ENCODE measurements around the gene PLSCR5.

PLSCR5 gene

GRCh38 chr3:146566138-146566537 is 39.0 kb downstream of the PLSCR5 start:
- H3K79me2 ChIP-seq (ENCODE audit: low read length) = no peaks in the 10 kb centered on the region
- H3K27me3 ChIP-seq (ENCODE audit: low read depth, low read length) = no peaks in the 10 kb centered on the region
- no peak for TF ChIP-seq EZH2phosphoT487 (IDR thresholded peaks at IDR 0.05; ENCODE audit: low read depth)
- no peak for TF ChIP-seq CTCF (IDR thresholded peaks at IDR 0.05; ENCODE audit: low read depth, low read length)
- no peaks in the 10 kb centered on the region for H3K36me3 ChIP-seq (replicated peaks; ENCODE audit: low read depth, low read length)
- no peak overlapping the region for H3K4me2 ChIP-seq (ENCODE audit: low read length)
- H3K4me3 ChIP-seq (ENCODE audit: low read length) = no peak overlapping the region
- no peak overlapping the region for H2AFZ ChIP-seq (ENCODE audit: low read depth, low read length)
- no peaks in the 10 kb centered on the region for H3K9me3 ChIP-seq (ENCODE audit: insufficient read depth, low read length)
- H3K4me1 ChIP-seq (ENCODE audit: low read length) = no peaks in the 10 kb centered on the region
- H3K27ac ChIP-seq (ENCODE audit: low read length) = no peak overlapping the region
- no peak overlapping the region for H3K9ac ChIP-seq (ENCODE audit: low read length)
- no peaks in the 10 kb centered on the region for H4K20me1 ChIP-seq (ENCODE audit: insufficient read depth, low read length)

DNA sequence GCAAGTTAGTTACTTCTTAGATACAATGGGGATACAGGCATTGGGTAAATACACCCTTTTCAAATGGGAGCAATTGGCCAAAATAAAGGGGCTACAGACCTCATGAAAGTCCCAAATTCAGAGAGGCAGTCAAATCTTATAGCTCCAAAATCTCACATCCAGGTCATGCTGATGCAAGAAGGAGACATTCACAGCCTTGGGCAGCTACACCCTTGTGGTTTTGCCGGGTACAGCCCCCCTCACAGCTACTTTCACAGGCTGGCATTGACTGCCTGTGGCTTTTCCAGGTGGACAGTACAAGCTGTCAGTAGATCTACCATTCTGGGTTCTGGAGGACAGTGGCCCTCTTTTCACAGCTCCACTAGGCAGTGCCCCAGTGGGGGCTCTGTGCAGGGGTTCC is 43.3 kb downstream of the PLSCR5 start:
- Histone ChIP-seq H3K79me2 (ENCODE audit: low read length) (no peaks in the 10 kb centered on the region), H4K20me1 (ENCODE audit: insufficient read depth, low read length) (no peaks in the 10 kb centered on the region), H3K9me3 (ENCODE audit: insufficient read depth, low read length) (no peaks in the 10 kb centered on the region), H2AFZ (ENCODE audit: low read depth, low read length) (no peak overlapping the region), H3K27me3 (ENCODE audit: low read depth, low read length) (no peaks in the 10 kb centered on the region), H3K4me1 (ENCODE audit: low read length) (0 out of 2 replicates have a peak, but pooled peaks cover 3% of the 10 kb centered on the region), H3K27ac (ENCODE audit: low read length) (no peak overlapping the region), H3K4me3 (ENCODE audit: low read length) (no peak overlapping the region), H3K9ac (ENCODE audit: low read length) (no peak overlapping the region), H3K36me3 (replicated peaks; ENCODE audit: low read depth, low read length) (no peaks in the 10 kb centered on the region), H3K4me2 (ENCODE audit: low read length) (no peak overlapping the region)
- TF ChIP-seq CTCF (IDR thresholded peaks at IDR 0.05; ENCODE audit: low read depth, low read length) (no peak), EZH2phosphoT487 (IDR thresholded peaks at IDR 0.05; ENCODE audit: low read depth) (no peak)

- TF ChIP-seq EZH2phosphoT487 (IDR thresholded peaks at IDR 0.05; ENCODE audit: low read depth) (no peak), CTCF (IDR thresholded peaks at IDR 0.05; ENCODE audit: low read depth, low read length) (no peak)
- Histone ChIP-seq H3K9me3 (ENCODE audit: insufficient read depth, low read length) (no peaks in the 10 kb centered on the region), H3K4me2 (ENCODE audit: low read length) (no peak overlapping the region), H3K79me2 (ENCODE audit: low read length) (no peaks in the 10 kb centered on the region), H3K36me3 (replicated peaks; ENCODE audit: low read depth, low read length) (no peaks in the 10 kb centered on the region), H2AFZ (ENCODE audit: low read depth, low read length) (no peak overlapping the region), H4K20me1 (ENCODE audit: insufficient read depth, low read length) (no peaks in the 10 kb centered on the region), H3K4me1 (ENCODE audit: low read length) (0 out of 2 replicates have a peak, but pooled peaks cover 3% of the 10 kb centered on the region), H3K27me3 (ENCODE audit: low read depth, low read length) (no peaks in the 10 kb centered on the region), H3K27ac (ENCODE audit: low read length) (no peak overlapping the region), H3K4me3 (ENCODE audit: low read length) (no peak overlapping the region), H3K9ac (ENCODE audit: low read length) (no peak overlapping the region)
Observed at GRCh38 chr3:146561463-146561862, 43.7 kb downstream of the PLSCR5 start.

- TF ChIP-seq CTCF (IDR thresholded peaks at IDR 0.05; ENCODE audit: low read depth, low read length) = no peak
- TF ChIP-seq EZH2phosphoT487 (IDR thresholded peaks at IDR 0.05; ENCODE audit: low read depth) = no peak
- H3K9me3 ChIP-seq (ENCODE audit: insufficient read depth, low read length) = no peaks in the 10 kb centered on the region
- H3K27ac ChIP-seq (ENCODE audit: low read length) = no peak overlapping the region
- no peak overlapping the region for H3K4me2 ChIP-seq (ENCODE audit: low read length)
- no peak overlapping the region for H3K9ac ChIP-seq (ENCODE audit: low read length)
- H3K27me3 ChIP-seq (ENCODE audit: low read depth, low read length) = no peaks in the 10 kb centered on the region
- H3K4me3 ChIP-seq (ENCODE audit: low read length) = no peak overlapping the region
- H3K36me3 ChIP-seq (replicated peaks; ENCODE audit: low read depth, low read length) = no peaks in the 10 kb centered on the region
- H3K4me1 ChIP-seq (ENCODE audit: low read length) = 0 out of 2 replicates have a peak, but pooled peaks cover 3% of the 10 kb centered on the region
- no peaks in the 10 kb centered on the region for H3K79me2 ChIP-seq (ENCODE audit: low read length)
- no peaks in the 10 kb centered on the region for H4K20me1 ChIP-seq (ENCODE audit: insufficient read depth, low read length)
- H2AFZ ChIP-seq (ENCODE audit: low read depth, low read length) = no peak overlapping the region
Observed at GRCh38 chr3:146560678-146561077, 44.5 kb downstream of the PLSCR5 start.

Data from OCI-LY3 (cell line).